Naive thymus-derived CD4-positive, alpha-beta T cell (primary cell): Measurements from ENCODE around the gene ZSCAN2. TPM values are rescaled to one million over a fixed set of nuclear protein-coding genes. Genes with fewer than 3 reads are reported as not detected.

Experiments used
- ATAC-seq: fragments of 150-1000 bp; cut with Tn5 transposase; 2 replicates; pipeline ENCODE4 v1.10.0; 2021; ENCODE audit warnings: mild to moderate bottlenecking, moderate library complexity
- CTCF ChIA-PET: fragments of 350-600 bp; sonication (Branson Sonifier 250); formaldehyde crosslinking; loops from one replicate; lab custom pipeline; 2021; ENCODE audit warnings: antibody characterized with exemption; lab: Charles Lee
- POLR2A ChIA-PET: fragments of 350-600 bp; sonication (Branson Sonifier 250); formaldehyde crosslinking; loops from one replicate; lab custom pipeline; 2021; ENCODE audit warnings: antibody characterized with exemption, inconsistent platforms; lab: Charles Lee
- DNase-seq, 9 donors: peaks; one replicate each; pipeline versions ENCODE4 v3.0.0 to v3.0.0-alpha.2; 2020 to 2022; ENCODE audit warnings: mixed read lengths in 1 of 9
- H3K27ac ChIP-seq: one replicate; pipeline ENCODE4 v1.7.0; 2013; ENCODE audit warnings: mild to moderate bottlenecking, low read depth, low read length, moderate library complexity
- H3K27me3 ChIP-seq, 2 donors: one replicate each; pipeline ENCODE4 v1.7.0; 2013; ENCODE audit warnings: low read length in 2 of 2, mild to moderate bottlenecking in 2 of 2, moderate library complexity in 2 of 2; ENCODE audit not compliant: control insufficient read depth in 2 of 2, insufficient read depth in 2 of 2
- H3K36me3 ChIP-seq, 3 experiments: 1 replicate in 2 of 3; 2 replicates in 1 of 3; pipeline ENCODE4 v1.7.0; 2013; ENCODE audit warnings: low read length in 3 of 3, mild to moderate bottlenecking in 3 of 3, moderate library complexity in 1 of 3; ENCODE audit not compliant: insufficient read depth in 3 of 3, control insufficient read depth in 2 of 3
- H3K4me1 ChIP-seq, 2 donors: one replicate each; pipeline ENCODE4 v1.7.0; 2013; ENCODE audit warnings: low read length in 2 of 2, mild to moderate bottlenecking in 2 of 2, moderate library complexity in 1 of 2; ENCODE audit not compliant: control insufficient read depth in 2 of 2, insufficient read depth in 2 of 2
- H3K4me3 ChIP-seq: 2 replicates; pipeline ENCODE4 v1.7.0; 2013; ENCODE audit warnings: mild to moderate bottlenecking, low read length
- H3K9me3 ChIP-seq, 3 experiments: 1 replicate in 2 of 3; 2 replicates in 1 of 3; pipeline ENCODE4 v1.7.0; 2013; ENCODE audit warnings: low read length in 3 of 3; ENCODE audit not compliant: control insufficient read depth in 2 of 3
- H3K27ac Mint-ChIP-seq, 9 donors: one replicate each; pipeline ENCODE4 v1.8.0; 2020 to 2022; ENCODE audit warnings: mixed read lengths in 9 of 9, mild to moderate bottlenecking in 8 of 9, moderate library complexity in 5 of 9, inconsistent platforms in 2 of 9
- H3K27me3 Mint-ChIP-seq, 5 donors: one replicate each; pipeline ENCODE4 v1.8.0; 2021 to 2022; ENCODE audit warnings: mixed read lengths in 5 of 5, mild to moderate bottlenecking in 1 of 5
- H3K36me3 Mint-ChIP-seq, 5 donors: one replicate each; pipeline ENCODE4 v1.8.0; 2020 to 2022; ENCODE audit warnings: mixed read lengths in 5 of 5, mild to moderate bottlenecking in 3 of 5, inconsistent platforms in 1 of 5
- H3K4me1 Mint-ChIP-seq, 7 donors: one replicate each; pipeline ENCODE4 v1.8.0; 2020 to 2022; ENCODE audit warnings: mixed read lengths in 7 of 7, mild to moderate bottlenecking in 3 of 7, inconsistent platforms in 1 of 7
- H3K4me3 Mint-ChIP-seq, 10 donors: one replicate each; pipeline ENCODE4 v1.8.0; 2020 to 2022; ENCODE audit warnings: mild to moderate bottlenecking in 10 of 10, mixed read lengths in 10 of 10, moderate library complexity in 6 of 10, inconsistent platforms in 2 of 10
- H3K9me3 Mint-ChIP-seq, 11 donors: one replicate each; pipeline ENCODE4 v1.8.0; 2020 to 2022; ENCODE audit warnings: mixed read lengths in 11 of 11, mild to moderate bottlenecking in 4 of 11, inconsistent platforms in 1 of 11, moderate library complexity in 1 of 11
- intact Hi-C, 2 donors: fragments of 100-400 bp; cut with micrococcal nuclease; formaldehyde crosslinking; loops; one replicate each; pipeline ENCODE4 v1.15.1; 2023
- polyA plus RNA-seq, 2 donors: library from polyadenylated mRNA; unstranded; fragments of 300-500 nt; fragmentation: Illumina TruSeq; gene quantifications; one replicate each; pipeline ENCODE4 v1.2.3, GENCODE V29; 2021
- total RNA-seq, 6 experiments: library from RNA in 5 of 6; stranded (reverse) in 5 of 6; gene quantifications; 1 replicate in 5 of 6; 2 replicates in 1 of 6; pipeline ENCODE4 v1.2.3 and lab custom pipeline; 2021 to 2026

The ZSCAN2 gene
- total and polyA plus RNA-seq, 7 experiments from 2014 or later: 4.8 to 13.0 (median 6.8) TPM

DNA sequence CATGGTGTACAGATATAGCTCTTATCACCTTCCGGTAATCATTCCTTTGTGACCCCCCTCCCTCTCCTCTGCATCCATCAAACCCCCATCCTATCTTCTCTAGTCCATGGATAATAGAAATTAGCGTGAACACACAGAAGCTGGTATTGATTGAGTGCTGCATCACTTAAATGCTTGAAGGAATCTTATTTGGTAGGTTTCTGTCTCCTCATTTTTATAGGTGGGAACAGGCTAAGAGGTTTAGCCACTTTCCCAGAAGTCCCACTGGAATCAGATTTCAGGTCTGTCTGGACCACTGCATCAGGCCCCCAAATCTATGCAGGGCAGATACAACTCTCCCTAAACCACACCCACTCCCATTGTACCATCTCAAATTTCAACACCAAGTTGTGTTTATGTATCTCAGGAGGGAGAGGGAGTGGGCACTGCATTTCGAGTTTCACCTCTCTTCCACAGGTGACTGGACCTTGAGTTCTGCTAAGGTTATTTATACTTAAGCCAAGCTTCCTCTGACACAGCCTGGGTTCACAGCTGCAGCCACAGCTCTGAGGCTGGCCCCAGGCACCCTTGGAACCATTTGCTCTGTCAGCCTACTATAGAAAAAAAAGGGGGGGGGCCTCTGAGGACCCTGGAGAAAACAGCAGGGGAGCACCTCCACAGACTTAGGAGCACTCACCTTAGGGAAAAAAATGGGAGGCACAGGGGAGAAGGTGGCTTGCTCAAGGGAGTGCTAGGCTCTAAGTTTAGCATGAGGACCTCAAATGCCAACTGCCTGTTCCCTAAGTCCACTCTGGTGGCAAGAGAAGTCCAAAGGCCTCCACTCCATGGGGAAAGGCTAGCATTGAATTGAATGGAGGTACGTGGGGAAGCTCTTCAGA is 59.3 kb downstream of the ZSCAN2 start:
- no peak for ATAC-seq
- Mint-ChIP-seq H3K27me3 (no peaks in the 10 kb centered on the region), H3K36me3 (peaks cover 0 to 4% (median 3%) of the 10 kb centered on the region in 5 donors), H3K4me3 (peak overlapping the region in 7 of 10 donors; percentile 10 to 82 (median 29)), H3K27ac (peak overlapping the region in 5 of 9 donors; percentile 45 to 85 (median 69)), H3K4me1 (peaks cover 8 to 34% (median 26%) of the 10 kb centered on the region in 7 donors), H3K9me3 (no peaks in the 10 kb centered on the region)
- Histone ChIP-seq H3K27ac (no peak overlapping the region), H3K27me3 (no peaks in the 10 kb centered on the region), H3K4me3 (no peak overlapping the region), H3K4me1 (peaks cover 8 to 18% of the 10 kb centered on the region in 2 donors), H3K36me3 (no peaks in the 10 kb centered on the region), H3K9me3 (no peaks in the 10 kb centered on the region)
- intact Hi-C loops: no loop called here
- POLR2A ChIA-PET: interaction anchor here (0.6 to 2.1 kb wide), 6 partner anchors 28 to 90 kb away, joined by 3 to 8 read pairs (median 4); no protein-coding TSS in a partner anchor
- CTCF ChIA-PET: interaction anchor here (0.6 to 1.7 kb wide), 3 partner anchors 72 to 87 kb away, joined by 3 to 6 read pairs (median 3); no protein-coding TSS in a partner anchor
- DNase-seq: no peak

DNA sequence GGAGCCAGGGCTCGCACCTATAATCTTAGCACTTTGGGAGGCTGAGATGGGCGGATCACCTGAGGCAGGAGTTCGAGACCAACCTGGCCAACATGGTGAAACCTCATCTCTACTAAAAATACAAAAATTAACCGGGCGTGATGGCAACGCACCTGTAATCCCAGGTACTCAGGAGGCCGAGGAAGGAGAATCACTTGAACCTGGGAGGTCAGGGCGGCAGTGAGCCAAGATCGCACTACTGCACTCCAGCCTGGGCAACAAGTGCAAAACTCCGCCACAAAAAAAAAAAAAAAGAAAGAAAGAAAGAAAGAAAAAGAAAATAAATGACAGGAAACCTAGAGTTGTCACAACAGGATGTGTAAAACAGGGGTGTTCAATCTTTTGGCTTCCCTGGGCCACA is 60.2 kb downstream of the ZSCAN2 start:
- intact Hi-C loops: no loop called here
- Mint-ChIP-seq H3K27me3 (no peaks in the 10 kb centered on the region), H3K27ac (peak overlapping the region in 1 of 9 donors; percentile 34), H3K9me3 (no peaks in the 10 kb centered on the region), H3K4me3 (no peak overlapping the region), H3K4me1 (peaks cover 4 to 26% (median 20%) of the 10 kb centered on the region in 7 donors), H3K36me3 (peaks cover 0 to 8% (median 4%) of the 10 kb centered on the region in 5 donors)
- Histone ChIP-seq H3K27ac (no peak overlapping the region), H3K36me3 (peaks cover 0 to 6% (median 0%) of the 10 kb centered on the region in 3 experiments), H3K4me1 (peaks cover 5 to 17% of the 10 kb centered on the region in 2 donors), H3K4me3 (no peak overlapping the region), H3K27me3 (no peaks in the 10 kb centered on the region), H3K9me3 (no peaks in the 10 kb centered on the region)
- CTCF ChIA-PET: interaction anchor here (0.7 kb wide), 1 partner anchor 157 kb away, joined by 7 read pairs; no protein-coding TSS in a partner anchor
- ATAC-seq: no peak
- POLR2A ChIA-PET: interaction anchor here (0.6 to 1.7 kb wide), 4 partner anchors 10 to 86 kb away, joined by 3 to 6 read pairs (median 4); no protein-coding TSS in a partner anchor
- DNase-seq: no peak

DNA sequence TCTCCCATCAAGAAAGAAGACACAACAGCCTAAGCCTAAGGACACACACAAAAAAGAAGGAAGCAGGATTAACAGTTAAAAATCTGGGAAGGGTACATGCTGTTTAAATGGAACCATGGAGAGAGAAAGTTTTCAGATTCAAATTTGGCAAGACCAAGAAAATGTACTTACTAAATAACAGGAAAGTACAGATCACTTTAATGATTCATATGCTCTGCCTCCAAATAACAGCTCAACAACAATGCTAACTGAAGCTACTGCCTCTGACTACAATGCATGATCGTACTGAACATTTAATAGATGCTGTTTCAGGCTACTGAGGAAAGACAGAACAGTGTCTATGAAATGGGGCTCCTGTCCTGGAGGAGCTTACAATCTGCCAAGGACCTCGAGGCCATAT is 65.6 kb downstream of the ZSCAN2 start:
- ChIA-PET POLR2A (interaction anchor here (1.0 to 1.3 kb wide), 3 partner anchors 8 to 84 kb away, joined by 3 read pairs; no protein-coding TSS in a partner anchor), CTCF (interaction anchor here (0.6 to 0.7 kb wide), 2 partner anchors 9 to 24 kb away, joined by 3 read pairs; no protein-coding TSS in a partner anchor)
- Histone ChIP-seq H3K27me3 (no peaks in the 10 kb centered on the region), H3K27ac (no peak overlapping the region), H3K36me3 (peaks cover 0 to 22% (median 10%) of the 10 kb centered on the region in 3 experiments), H3K4me3 (no peak overlapping the region), H3K9me3 (no peaks in the 10 kb centered on the region), H3K4me1 (no peaks in the 10 kb centered on the region)
- ATAC-seq (no peak), DNase-seq (no peak)
- Mint-ChIP-seq H3K36me3 (peaks cover 4 to 31% (median 18%) of the 10 kb centered on the region in 5 donors), H3K4me1 (peaks cover 0 to 13% (median 4%) of the 10 kb centered on the region in 7 donors), H3K4me3 (no peak overlapping the region), H3K27me3 (no peaks in the 10 kb centered on the region), H3K27ac (peak overlapping the region in 5 of 9 donors; percentile 30 to 82 (median 48)), H3K9me3 (no peaks in the 10 kb centered on the region)
- intact Hi-C loops: no loop called here

DNA sequence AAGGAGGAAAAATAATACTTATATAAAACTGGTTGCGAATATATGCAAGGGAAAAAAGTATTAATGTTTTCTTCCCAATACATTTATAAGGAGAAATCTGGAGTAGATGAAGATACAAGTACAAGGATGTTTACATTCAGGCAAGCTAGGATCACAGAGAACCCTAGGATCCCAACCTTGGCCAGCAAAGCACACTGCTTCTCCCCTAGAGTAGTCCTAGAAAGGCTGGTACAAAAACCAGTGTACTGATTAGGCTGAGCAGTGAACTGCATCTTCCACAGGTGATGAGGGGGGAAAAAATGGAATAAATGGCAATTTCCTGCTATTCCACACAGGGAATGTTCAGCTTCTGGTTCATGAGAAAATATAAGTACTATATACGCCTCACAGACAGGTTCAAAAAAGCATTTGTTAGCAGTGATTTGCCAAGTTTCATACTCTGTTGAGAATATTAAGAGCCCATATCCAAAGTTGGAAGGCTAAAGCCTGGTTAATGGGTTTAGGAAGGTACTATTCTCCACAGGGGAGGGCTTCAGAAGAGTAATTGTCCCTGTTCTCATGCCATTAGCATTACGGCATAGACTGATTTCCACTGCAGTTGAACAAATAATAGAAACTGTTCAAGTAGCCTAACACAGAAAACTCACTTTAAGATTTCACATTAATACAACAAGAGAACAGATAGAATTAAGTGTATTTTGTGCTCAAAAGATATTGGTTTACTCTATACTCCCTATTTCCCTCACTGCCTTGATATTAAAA is 67.6 kb downstream of the ZSCAN2 start:
- Histone ChIP-seq H3K4me1 (no peaks in the 10 kb centered on the region), H3K36me3 (peaks cover 0 to 22% (median 10%) of the 10 kb centered on the region in 3 experiments), H3K27ac (no peak overlapping the region), H3K4me3 (no peak overlapping the region), H3K27me3 (no peaks in the 10 kb centered on the region), H3K9me3 (no peaks in the 10 kb centered on the region)
- Mint-ChIP-seq H3K27ac (peak overlapping the region in 4 of 9 donors; percentile 17 to 56 (median 33)), H3K4me3 (no peak overlapping the region), H3K36me3 (peaks cover 4 to 38% (median 18%) of the 10 kb centered on the region in 5 donors), H3K9me3 (no peaks in the 10 kb centered on the region), H3K27me3 (no peaks in the 10 kb centered on the region), H3K4me1 (peaks cover 0 to 18% (median 0%) of the 10 kb centered on the region in 7 donors)
- ChIA-PET CTCF (no interaction called here), POLR2A (no interaction called here)
- intact Hi-C loops: no loop called here
- no peak for ATAC-seq
- DNase-seq: no peak

DNA sequence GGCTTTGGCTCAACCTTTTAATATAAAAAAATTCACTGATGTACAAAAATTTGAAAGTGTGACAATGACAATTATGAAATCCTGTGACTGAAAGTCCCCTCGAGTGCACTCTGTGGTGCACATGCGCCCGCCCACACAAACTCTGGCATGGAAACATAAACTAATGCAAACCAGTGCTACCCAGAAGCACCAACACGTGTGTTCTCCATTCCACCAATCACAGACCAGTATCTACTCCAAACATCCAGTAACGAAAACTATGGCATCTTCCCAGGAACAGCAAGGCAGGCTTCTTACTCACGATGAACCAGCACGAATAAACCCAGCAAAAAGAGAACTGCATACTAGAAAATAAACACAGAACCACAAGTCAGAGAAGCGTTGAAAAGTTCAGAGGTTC is 68.9 kb downstream of the ZSCAN2 start:
- Mint-ChIP-seq H3K9me3 (no peaks in the 10 kb centered on the region), H3K4me3 (no peak overlapping the region), H3K36me3 (peaks cover 4 to 41% (median 18%) of the 10 kb centered on the region in 5 donors), H3K27me3 (no peaks in the 10 kb centered on the region), H3K4me1 (peaks cover 0 to 18% (median 0%) of the 10 kb centered on the region in 7 donors), H3K27ac (peak overlapping the region in 6 of 9 donors; percentile 3 to 60 (median 14))
- Histone ChIP-seq H3K9me3 (no peaks in the 10 kb centered on the region), H3K4me1 (no peaks in the 10 kb centered on the region), H3K4me3 (no peak overlapping the region), H3K36me3 (peaks cover 0 to 25% (median 11%) of the 10 kb centered on the region in 3 experiments), H3K27me3 (no peaks in the 10 kb centered on the region), H3K27ac (no peak overlapping the region)
- no peak for ATAC-seq
- intact Hi-C loops: no loop called here
- CTCF ChIA-PET: no interaction called here
- peak in 1 of 9 donors; percentile 39 for DNase-seq
- POLR2A ChIA-PET: interaction anchor here (0.7 kb wide), 1 partner anchor 12 kb away, joined by 3 read pairs; no protein-coding TSS in a partner anchor

DNA sequence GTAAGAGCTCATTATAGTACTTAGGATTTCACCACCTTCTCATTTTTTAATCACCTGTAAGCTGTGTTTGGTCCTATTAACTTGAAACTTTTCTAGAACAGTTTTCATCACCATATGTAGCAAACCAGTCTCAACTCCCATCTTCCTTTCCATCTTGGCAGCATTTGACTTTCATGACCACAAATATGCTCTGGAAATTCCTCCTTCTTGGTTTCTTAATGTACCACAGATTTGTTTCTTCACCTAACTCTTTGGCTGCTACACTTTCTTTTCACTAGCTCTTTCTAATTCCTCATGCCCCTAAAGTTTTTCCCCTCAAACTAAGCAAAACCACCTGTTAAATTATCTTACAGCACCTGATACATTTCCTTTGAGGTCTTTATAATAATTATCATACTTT is 70.4 kb downstream of the ZSCAN2 start:
- peak overlapping the region in 5 of 9 donors; percentile 7 to 46 (median 15) for H3K27ac Mint-ChIP-seq
- H3K4me1 ChIP-seq: no peaks in the 10 kb centered on the region
- DNase-seq: no peak
- H3K9me3 Mint-ChIP-seq: no peaks in the 10 kb centered on the region
- no peak overlapping the region for H3K27ac ChIP-seq
- no peaks in the 10 kb centered on the region for H3K27me3 ChIP-seq
- H3K9me3 ChIP-seq: no peaks in the 10 kb centered on the region
- intact Hi-C loops: no loop called here
- CTCF ChIA-PET: no interaction called here
- no peak overlapping the region for H3K4me3 Mint-ChIP-seq
- peaks cover 0 to 18% (median 1%) of the 10 kb centered on the region in 7 donors for H3K4me1 Mint-ChIP-seq
- no peaks in the 10 kb centered on the region for H3K27me3 Mint-ChIP-seq
- peaks cover 0 to 27% (median 16%) of the 10 kb centered on the region in 3 experiments for H3K36me3 ChIP-seq
- POLR2A ChIA-PET: interaction anchor here (0.7 to 1.3 kb wide), 4 partner anchors 10 to 54 kb away, joined by 3 read pairs; no protein-coding TSS in a partner anchor
- H3K4me3 ChIP-seq: no peak overlapping the region
- ATAC-seq: no peak
- peaks cover 4 to 36% (median 17%) of the 10 kb centered on the region in 5 donors for H3K36me3 Mint-ChIP-seq
